Smooth muscle cell (in vitro differentiated cells): ENCODE data around the gene SORBS1. TPM values are rescaled to one million over a fixed set of nuclear protein-coding genes. Genes with fewer than 3 reads are reported as not detected.

ENCODE experiments used
- DNase-seq: peaks from one replicate; lab custom pipeline; 2025; ENCODE audit not compliant: unreplicated experiment; lab: John Stamatoyannopoulos, UW
- H2AFZ ChIP-seq: fragments of 200-600 bp; sonication (generic); 2 replicates; pipeline ENCODE4 v1.6.0; 2016; ENCODE audit warnings: antibody characterized with exemption, low read depth, mild to moderate bottlenecking
- H3F3A ChIP-seq: fragments of 200-600 bp; sonication (generic); 2 replicates; pipeline ENCODE4 v1.6.0; 2017; ENCODE audit warnings: antibody characterized with exemption, low read depth
- H3K27ac ChIP-seq: fragments of 200-600 bp; sonication (generic); 2 replicates; pipeline ENCODE4 v1.5.1; 2016; ENCODE audit warnings: low read depth, mild to moderate bottlenecking
- H3K27me3 ChIP-seq: fragments of 200-600 bp; sonication (generic); 2 replicates; pipeline ENCODE4 v1.6.1; 2016; ENCODE audit warnings: low read depth, mild to moderate bottlenecking
- H3K36me3 ChIP-seq: fragments of 200-600 bp; sonication (generic); 2 replicates; pipeline ENCODE4 v1.5.1; 2016; ENCODE audit warnings: low read depth
- H3K4me1 ChIP-seq: fragments of 200-600 bp; sonication (generic); 2 replicates; pipeline ENCODE4 v1.5.1; 2016; ENCODE audit warnings: low read depth
- H3K4me2 ChIP-seq: fragments of 200-600 bp; sonication (generic); 2 replicates; pipeline ENCODE4 v1.6.0; 2016; ENCODE audit warnings: mild to moderate bottlenecking
- H3K4me3 ChIP-seq: fragments of 200-600 bp; sonication (generic); 2 replicates; pipeline ENCODE4 v1.5.1; 2016; ENCODE audit warnings: mild to moderate bottlenecking
- H3K79me2 ChIP-seq: fragments of 200-600 bp; sonication (generic); 2 replicates; pipeline ENCODE4 v1.6.0; 2016; ENCODE audit warnings: low read depth, mild to moderate bottlenecking
- H3K9ac ChIP-seq: fragments of 200-600 bp; sonication (generic); 2 replicates; pipeline ENCODE4 v1.6.0; 2016; ENCODE audit warnings: low read depth
- H3K9me3 ChIP-seq: fragments of 200-600 bp; sonication (generic); replicated peaks from 2 replicates; pipeline ENCODE4 v1.5.1; 2016; ENCODE audit warnings: low read depth
- H4K20me1 ChIP-seq: fragments of 200-600 bp; sonication (generic); 2 replicates; pipeline ENCODE4 v1.6.0; 2016; ENCODE audit warnings: low read depth
- CTCF ChIP-seq: fragments of 200-600 bp; sonication (generic); IDR thresholded peaks from 2 replicates; pipeline ENCODE4 v1.5.1; 2017; ENCODE audit warnings: borderline replicate concordance, mild to moderate bottlenecking, antibody characterized with exemption; ENCODE audit not compliant: insufficient read depth, poor library complexity, severe bottlenecking
- WGBS: methylation state at CpG from one replicate; pipeline ENCODE4 v1.1.7; 2016; ENCODE audit warnings: low lambda C conversion rate; 5-methylcytosine and 5-hydroxymethylcytosine counted together
- polyA plus RNA-seq: library from polyadenylated mRNA; unstranded; fragments of >200 nt; fragmentation: Nextera tagmentation; extraction: Ambion mirVana; gene quantifications from 2 replicates; pipeline ENCODE4 v1.2.1, GENCODE V29; 2016
- total RNA-seq: library from RNA; depleted of rRNA; stranded (reverse); fragments of >200 nt; gene quantifications from 2 replicates; pipeline ENCODE4 v1.2.3, GENCODE V29; 2014

SORBS1 gene
- total and polyA plus RNA-seq, 2 experiments from 2014 or later, result 14.6 to 21.0 TPM

- no peaks in the 10 kb centered on the region for H3F3A ChIP-seq
- H4K20me1 ChIP-seq, result no peaks in the 10 kb centered on the region
- no peak overlapping the region for H3K4me3 ChIP-seq
- H3K4me2 ChIP-seq, result no peak overlapping the region
- no peak overlapping the region for H3K27ac ChIP-seq
- DNase-seq, result no peak
- H3K9ac ChIP-seq, result no peak overlapping the region
- H3K4me1 ChIP-seq, result peaks cover 2% of the 10 kb centered on the region
- WGBS, result 89% methylated on average over 3 of the region's 3 CpGs
- TF ChIP-seq CTCF, result no peak
- no peaks in the 10 kb centered on the region for H3K9me3 ChIP-seq
- no peaks in the 10 kb centered on the region for H3K36me3 ChIP-seq
- H2AFZ ChIP-seq, result no peak overlapping the region
- no peaks in the 10 kb centered on the region for H3K79me2 ChIP-seq
- no peaks in the 10 kb centered on the region for H3K27me3 ChIP-seq
Measured at GRCh38 chr10:95341716-95342130, 219.4 kb downstream of the SORBS1 start.

- H3K4me2 ChIP-seq, result no peak overlapping the region
- WGBS, result 100% methylated on average over 1 of the region's 1 CpG
Measured at GRCh38 chr10:95339863-95340262, 221.3 kb downstream of the SORBS1 start.

GRCh38 chr10:95337423-95338160 lies 223.6 kb downstream of the SORBS1 start:
- no peak overlapping the region for H3K4me3 ChIP-seq
- no peak overlapping the region for H2AFZ ChIP-seq
- H4K20me1 ChIP-seq, result no peaks in the 10 kb centered on the region
- H3K9ac ChIP-seq, result no peak overlapping the region
- no peak for TF ChIP-seq CTCF
- H3K4me2 ChIP-seq, result no peak overlapping the region
- no peak overlapping the region for H3K27ac ChIP-seq
- 95% methylated on average over 10 of the region's 10 CpGs for WGBS
- H3K79me2 ChIP-seq, result no peaks in the 10 kb centered on the region
- no peaks in the 10 kb centered on the region for H3K9me3 ChIP-seq
- H3K4me1 ChIP-seq, result no peaks in the 10 kb centered on the region
- H3F3A ChIP-seq, result no peaks in the 10 kb centered on the region
- no peaks in the 10 kb centered on the region for H3K27me3 ChIP-seq
- no peak for DNase-seq
- H3K36me3 ChIP-seq, result no peaks in the 10 kb centered on the region

More at GRCh38 chr10:95339863-95340262, 221.3 kb downstream of the SORBS1 start:
- H3K27me3 ChIP-seq, result no peaks in the 10 kb centered on the region
- no peaks in the 10 kb centered on the region for H3K4me1 ChIP-seq
- no peaks in the 10 kb centered on the region for H3F3A ChIP-seq
- TF ChIP-seq CTCF, result no peak
- DNase-seq, result no peak
- no peaks in the 10 kb centered on the region for H3K79me2 ChIP-seq
- no peak overlapping the region for H2AFZ ChIP-seq
- no peaks in the 10 kb centered on the region for H3K9me3 ChIP-seq
- H3K36me3 ChIP-seq, result no peaks in the 10 kb centered on the region
- H3K9ac ChIP-seq, result no peak overlapping the region
- H4K20me1 ChIP-seq, result no peaks in the 10 kb centered on the region
- H3K27ac ChIP-seq, result no peak overlapping the region
- no peak overlapping the region for H3K4me3 ChIP-seq

- no peak for DNase-seq
- Histone ChIP-seq H3K4me2 (no peak overlapping the region), H4K20me1 (no peaks in the 10 kb centered on the region), H3K9me3 (no peaks in the 10 kb centered on the region), H3K27me3 (no peaks in the 10 kb centered on the region), H3K9ac (no peak overlapping the region), H3K36me3 (no peaks in the 10 kb centered on the region), H3K4me1 (no peaks in the 10 kb centered on the region), H2AFZ (no peak overlapping the region), H3K27ac (no peak overlapping the region), H3K4me3 (no peak overlapping the region), H3F3A (no peaks in the 10 kb centered on the region), H3K79me2 (no peaks in the 10 kb centered on the region)
- 89% methylated on average over 9 of the region's 9 CpGs for WGBS
- TF ChIP-seq CTCF, result no peak
Measured at GRCh38 chr10:95336702-95337101, 224.5 kb downstream of the SORBS1 start.
